Measurements from ENCODE around the gene TAF11. TPM values are rescaled to one million over a fixed set of nuclear protein-coding genes. Genes with fewer than 3 reads are reported as not detected.

TAF11 gene
- total RNA-seq, 1 donor = 24.2 TPM

DNA sequence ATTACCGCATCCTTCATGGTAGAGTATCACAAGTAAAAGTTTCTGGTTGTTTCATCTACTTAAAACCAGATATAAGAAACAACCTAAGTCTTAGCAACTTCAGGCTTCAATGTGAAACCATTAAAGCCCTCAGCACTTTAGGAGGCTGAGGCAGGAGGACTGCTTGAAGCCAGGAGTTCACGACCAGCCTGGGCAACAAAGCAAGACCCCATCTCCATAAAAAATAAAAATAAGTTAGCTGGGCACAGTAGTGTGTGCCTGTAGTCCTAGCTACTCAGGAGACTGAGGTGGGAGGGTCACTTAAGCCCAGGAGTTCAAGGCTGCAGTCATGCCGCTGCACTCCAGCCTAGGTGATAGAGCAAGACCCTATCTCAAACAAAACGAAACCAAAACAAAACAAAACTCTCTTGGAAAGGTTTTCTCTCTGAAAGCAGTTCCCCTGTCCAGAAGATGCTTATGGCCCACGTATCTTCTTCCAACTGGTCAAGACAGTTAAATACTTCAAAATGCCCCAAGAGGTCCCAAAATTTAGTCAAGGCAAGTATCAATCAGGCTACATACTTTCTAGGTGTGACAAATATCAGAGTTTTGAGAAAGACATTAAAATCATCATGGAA lies 9.9 kb downstream of the TAF11 start:
- no peak for DNase-seq (ENCODE audit: low read depth)
- H3K4me3 ChIP-seq (ENCODE audit: low read depth, low read length) = no peak overlapping the region
- TF ChIP-seq, protein P1, sequence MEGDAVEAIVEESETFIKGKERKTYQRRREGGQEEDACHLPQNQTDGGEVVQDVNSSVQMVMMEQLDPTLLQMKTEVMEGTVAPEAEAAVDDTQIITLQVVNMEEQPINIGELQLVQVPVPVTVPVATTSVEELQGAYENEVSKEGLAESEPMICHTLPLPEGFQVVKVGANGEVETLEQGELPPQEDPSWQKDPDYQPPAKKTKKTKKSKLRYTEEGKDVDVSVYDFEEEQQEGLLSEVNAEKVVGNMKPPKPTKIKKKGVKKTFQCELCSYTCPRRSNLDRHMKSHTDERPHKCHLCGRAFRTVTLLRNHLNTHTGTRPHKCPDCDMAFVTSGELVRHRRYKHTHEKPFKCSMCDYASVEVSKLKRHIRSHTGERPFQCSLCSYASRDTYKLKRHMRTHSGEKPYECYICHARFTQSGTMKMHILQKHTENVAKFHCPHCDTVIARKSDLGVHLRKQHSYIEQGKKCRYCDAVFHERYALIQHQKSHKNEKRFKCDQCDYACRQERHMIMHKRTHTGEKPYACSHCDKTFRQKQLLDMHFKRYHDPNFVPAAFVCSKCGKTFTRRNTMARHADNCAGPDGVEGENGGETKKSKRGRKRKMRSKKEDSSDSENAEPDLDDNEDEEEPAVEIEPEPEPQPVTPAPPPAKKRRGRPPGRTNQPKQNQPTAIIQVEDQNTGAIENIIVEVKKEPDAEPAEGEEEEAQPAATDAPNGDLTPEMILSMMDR (IDR thresholded peaks at IDR 0.05; ENCODE audit: insufficient read depth, low read depth, low read length) = no peak

DNA sequence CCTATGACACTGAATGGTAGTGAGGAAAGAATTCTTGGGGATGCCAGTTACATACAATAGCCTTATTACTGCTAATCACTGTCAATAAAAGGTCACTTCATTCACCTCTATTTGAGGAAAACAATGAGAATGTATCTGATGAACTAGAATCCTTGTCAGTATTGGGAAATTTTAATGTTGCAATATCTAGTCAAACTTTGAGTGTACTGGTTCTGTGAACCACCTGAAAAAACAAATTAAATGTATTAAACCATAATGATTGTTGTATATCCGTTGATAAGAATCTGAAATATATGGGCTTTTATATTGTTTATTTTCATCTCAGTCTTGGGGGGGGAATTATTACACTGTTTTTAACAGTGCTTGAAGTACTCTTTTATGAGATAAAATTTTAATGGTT lies 10.6 kb downstream of the TAF11 start:
- DNase-seq (ENCODE audit: low read depth) = no peak
- TF ChIP-seq, protein P1 (IDR thresholded peaks at IDR 0.05; ENCODE audit: insufficient read depth, low read depth, low read length) = no peak
- H3K4me3 ChIP-seq (ENCODE audit: low read depth, low read length) = no peak overlapping the region

DNA sequence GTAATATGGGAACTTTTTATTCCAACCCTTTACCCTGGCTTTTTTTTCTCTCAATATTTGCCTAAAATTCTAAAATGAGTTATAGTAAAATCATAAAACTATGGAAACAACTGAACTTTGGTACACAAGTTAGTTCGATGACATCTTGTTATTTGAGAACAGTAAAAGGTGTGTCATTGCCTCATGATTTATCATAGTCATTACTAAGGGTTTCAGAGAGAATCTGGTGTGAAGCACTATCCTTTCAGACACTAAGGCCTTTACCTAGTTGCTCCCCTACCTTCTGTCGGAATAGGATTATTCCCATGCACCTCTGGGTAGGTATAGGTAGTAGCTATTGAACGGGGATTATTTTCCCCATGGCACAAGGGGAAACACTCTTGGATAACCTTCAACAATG lies 11.4 kb downstream of the TAF11 start:
- no peak overlapping the region for H3K4me3 ChIP-seq (ENCODE audit: low read depth, low read length)
- TF ChIP-seq, protein P1 (IDR thresholded peaks at IDR 0.05; ENCODE audit: insufficient read depth, low read depth, low read length) = no peak
- no peak for DNase-seq (ENCODE audit: low read depth)

DNA sequence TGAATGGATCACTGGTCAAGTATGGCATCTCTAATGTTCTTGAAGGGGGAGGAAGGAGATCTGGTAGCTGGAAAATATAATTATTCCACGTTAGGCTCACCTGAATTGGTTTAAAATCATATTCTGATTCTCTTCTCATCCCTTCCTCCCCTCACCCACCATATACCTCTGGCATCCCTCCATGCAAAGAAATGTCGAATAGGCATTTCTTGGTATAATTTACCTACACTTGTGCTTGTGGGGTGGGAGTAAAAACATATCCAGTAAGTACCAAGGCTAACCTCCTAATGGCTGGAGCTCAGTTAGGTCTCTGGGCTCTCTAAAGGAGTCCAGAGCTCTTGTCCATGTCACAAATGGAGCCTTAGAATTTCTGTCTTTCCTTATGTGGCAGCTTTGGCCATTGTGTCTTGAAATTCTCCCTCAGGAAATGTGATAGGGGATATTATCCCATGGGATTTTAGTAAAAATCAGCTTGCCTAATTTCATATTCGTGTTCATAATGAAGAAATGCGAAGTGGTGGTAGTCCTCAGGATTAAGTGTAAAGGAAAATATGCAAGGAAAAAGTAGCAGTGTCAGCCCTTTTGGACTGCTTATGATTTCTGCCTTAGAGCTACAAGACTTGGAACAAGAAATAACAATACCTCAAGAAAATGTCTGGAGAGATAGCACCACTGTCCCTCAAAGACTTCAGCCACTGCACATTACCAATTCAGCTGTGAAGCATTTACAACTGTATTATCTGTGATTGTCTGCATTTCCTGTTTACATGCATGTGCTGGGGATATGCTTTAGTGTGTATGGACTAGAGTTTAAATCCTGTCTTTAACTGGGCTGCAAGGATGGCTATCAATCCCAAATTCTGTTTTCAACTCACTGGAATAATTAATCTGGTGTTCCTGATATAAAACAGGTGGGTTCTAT lies 12.3 kb downstream of the TAF11 start:
- TF ChIP-seq, protein P1 (IDR thresholded peaks at IDR 0.05; ENCODE audit: insufficient read depth, low read depth, low read length) = no peak
- no peak overlapping the region for H3K4me3 ChIP-seq (ENCODE audit: low read depth, low read length)
- DNase-seq (ENCODE audit: low read depth) = no peak

DNA sequence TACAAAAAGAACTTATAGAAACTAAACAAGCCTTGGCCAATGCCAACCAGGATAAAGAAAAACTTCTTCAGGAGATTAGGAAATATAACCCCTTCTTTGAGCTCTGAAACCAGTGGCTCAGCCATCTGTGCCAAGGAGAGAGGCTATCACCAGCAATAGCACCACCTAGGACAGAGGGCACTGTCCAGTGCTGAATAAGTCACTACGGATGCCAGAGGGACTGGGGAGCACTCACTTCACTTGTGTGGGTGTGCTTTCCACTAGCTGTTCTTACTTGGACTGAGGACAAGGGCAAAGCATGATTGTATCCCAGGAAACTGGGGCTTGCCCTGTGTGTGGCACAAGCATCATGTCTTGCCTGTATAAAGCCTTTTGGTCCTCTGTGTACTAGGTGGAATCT lies 15.5 kb downstream of the TAF11 start:
- no peak overlapping the region for H3K4me3 ChIP-seq (ENCODE audit: low read depth, low read length)
- no peak for DNase-seq (ENCODE audit: low read depth)
- TF ChIP-seq, protein P1 (IDR thresholded peaks at IDR 0.05; ENCODE audit: insufficient read depth, low read depth, low read length) = no peak

DNA sequence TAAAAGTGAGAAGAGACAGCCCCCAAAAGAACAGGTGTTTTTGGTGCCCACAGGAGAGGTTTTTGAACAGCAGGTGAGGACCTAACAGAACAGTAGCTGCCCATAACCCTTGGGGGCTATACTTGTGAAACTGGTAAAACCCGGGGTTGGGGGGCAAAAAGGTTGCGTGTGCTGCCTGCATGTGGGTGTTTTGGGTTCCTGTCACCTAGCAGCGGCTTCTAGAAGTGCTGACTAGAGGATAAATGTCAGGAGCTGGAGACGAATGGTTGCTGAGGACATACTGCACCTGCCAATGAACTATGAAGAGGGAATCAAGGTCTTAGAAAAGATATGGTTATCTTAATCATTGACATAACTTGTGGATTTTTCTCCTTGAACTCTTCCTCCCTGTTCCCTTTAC lies 16.0 kb downstream of the TAF11 start:
- no peak overlapping the region for H3K4me3 ChIP-seq (ENCODE audit: low read depth, low read length)
- TF ChIP-seq, protein P1 (IDR thresholded peaks at IDR 0.05; ENCODE audit: insufficient read depth, low read depth, low read length) = no peak
- no peak for DNase-seq (ENCODE audit: low read depth)

Data from fibroblast of villous mesenchyme (primary cell).